HG03175 (cell line): Measurements from ENCODE around the gene MAD1L1.

Experiments
- ATAC-seq: cut with Tn5 transposase; IDR thresholded peaks from one replicate; pipeline ENCODE4 v1.9.1; 2021; ENCODE audit warnings: mild to moderate bottlenecking, moderate library complexity; ENCODE audit not compliant: unreplicated experiment

Gene MAD1L1

DNA sequence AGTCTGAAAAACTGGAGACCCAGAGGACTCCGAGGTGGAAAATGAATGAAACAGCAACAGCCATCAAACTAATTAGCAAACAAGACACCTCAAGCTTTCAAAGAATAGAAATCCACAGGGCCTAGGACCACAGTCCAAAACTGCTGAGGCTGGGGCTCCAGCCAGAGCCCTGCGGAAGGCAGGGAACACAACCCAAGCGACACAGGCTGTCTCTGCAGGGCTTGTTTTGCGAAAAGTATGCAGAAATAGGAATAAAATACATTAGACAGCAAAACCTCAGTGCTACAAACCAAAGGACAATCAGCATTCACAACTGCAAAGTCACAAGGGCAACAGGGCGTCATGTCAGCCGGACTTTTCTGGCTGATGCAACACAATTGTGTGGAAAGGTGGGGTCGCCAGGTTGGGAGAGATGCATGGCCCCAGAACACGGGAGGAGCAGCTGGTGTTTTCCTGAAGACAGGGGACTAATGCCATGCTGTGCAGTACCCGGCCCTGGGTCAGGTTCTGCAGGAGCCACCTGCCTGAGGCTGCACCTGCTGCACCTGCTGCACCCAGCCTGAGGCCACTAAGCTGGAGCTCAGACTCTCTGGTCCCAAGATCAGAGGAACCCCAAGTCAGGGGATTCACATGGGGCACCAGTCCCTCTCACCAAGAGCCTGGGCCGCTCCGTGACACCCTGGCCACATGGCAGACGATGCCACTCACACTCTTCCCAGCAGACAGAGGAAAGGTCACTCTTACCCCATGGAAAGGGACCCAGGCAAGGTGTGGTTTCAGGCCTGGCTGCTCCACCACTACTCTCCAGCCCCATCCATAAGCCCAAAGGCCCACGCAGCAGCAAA, 74.2 kb downstream of the MAD1L1 start:
- no peak for ATAC-seq

DNA sequence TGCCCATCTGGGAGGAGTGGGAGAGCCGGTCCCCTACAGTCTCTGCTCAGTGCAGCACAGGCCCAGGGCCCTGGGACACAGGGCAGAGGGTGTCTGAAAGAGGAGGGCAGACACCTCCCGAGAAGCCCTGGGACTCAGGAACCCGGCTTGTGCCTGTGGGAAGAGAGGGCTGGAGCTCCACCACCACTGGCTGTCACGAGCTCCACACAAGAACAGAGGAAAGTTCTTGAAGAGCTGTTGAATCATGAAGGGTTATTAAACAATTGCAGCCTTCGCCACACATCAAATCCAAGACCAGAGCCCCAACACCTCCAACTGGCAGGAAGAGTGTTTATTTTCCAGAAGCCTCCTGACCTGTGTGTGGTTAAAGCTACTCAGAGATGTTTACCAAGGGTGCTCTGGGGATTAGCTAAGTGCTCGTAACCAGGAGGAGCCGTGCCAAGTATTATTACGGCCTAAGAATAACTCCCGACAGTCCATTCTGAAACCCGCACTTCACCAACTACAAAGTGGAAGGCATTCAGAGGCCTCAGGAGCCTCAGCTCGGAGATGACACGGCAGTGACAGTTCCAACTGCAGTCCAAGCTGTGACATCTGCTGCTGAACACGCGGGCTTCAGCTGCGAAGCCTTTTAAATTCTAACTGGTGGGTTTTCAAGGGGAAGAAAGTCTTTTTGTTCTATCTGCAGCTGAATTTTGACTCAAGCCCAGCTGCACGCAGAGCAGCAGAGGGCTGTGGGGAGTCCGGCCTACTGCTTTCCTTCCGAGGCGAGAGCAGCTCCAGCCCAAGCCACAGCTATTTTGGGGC, 75.1 kb downstream of the MAD1L1 start:
- ATAC-seq = no peak

DNA sequence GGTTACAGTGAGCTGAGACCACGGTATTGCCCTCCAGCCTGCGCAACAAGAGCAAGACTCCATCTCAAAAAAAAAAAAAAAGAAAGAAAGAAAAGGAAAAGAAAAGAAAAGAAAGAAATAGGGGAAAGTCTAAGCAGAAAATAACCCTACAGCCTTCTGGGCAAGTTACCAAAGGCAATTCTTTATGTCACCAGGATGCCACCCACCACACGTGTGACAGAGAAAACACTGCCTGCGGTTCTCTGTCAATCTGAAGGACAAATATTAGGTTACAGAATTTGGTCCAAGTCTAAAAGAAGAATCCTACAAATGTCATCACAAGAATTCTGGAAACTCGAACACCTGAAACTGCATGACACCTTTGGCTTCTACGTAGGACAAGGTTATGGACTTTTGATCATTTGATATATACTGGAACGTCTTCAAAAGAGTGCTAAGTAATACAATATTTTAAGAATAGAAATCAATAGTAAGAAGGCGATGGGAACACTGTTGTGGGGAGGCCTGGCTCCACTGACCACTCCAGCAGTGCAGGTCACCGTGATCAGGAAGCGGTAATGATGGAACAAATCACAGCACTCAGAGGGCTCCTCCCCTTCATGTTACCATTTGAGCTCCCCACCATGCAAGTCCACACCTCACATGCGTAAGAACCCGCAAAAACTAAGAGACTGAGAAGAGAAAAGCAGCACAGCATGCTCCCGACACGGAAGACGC, 75.8 kb downstream of the MAD1L1 start:
- ATAC-seq = no peak

GRCh38 chr7:2154831-2155230, 77.9 kb downstream of the MAD1L1 start:
- no peak for ATAC-seq

- ATAC-seq = no peak
Observed at GRCh38 chr7:2154121-2154520, 78.6 kb downstream of the MAD1L1 start.

GRCh38 chr7:2152646-2153045, 80.1 kb downstream of the MAD1L1 start:
- ATAC-seq = no peak

GRCh38 chr7:2151801-2152612, 80.7 kb downstream of the MAD1L1 start:
- no peak for ATAC-seq

DNA sequence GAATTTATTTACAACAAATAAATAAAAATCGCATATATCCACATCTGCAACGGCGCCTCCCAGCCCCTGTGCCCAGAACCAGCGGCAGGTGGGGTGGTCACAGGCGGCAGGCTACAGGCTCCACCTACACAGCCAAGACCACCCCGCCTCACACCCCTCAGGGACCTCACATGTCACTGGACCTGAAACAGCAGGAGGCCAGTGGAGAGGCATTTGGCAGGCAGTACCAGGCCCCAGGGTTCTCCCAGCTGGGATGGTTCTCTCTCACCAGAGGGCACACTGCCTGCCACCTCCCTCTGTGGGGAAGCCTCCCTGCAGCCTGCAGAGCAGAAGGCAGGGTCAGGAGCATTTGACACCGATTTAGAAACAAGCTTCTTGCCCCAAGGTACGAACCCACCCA, 81.5 kb downstream of the MAD1L1 start:
- ATAC-seq = no peak

GRCh38 chr7:2150445-2150815, 82.3 kb downstream of the MAD1L1 start:
- ATAC-seq = no peak

DNA sequence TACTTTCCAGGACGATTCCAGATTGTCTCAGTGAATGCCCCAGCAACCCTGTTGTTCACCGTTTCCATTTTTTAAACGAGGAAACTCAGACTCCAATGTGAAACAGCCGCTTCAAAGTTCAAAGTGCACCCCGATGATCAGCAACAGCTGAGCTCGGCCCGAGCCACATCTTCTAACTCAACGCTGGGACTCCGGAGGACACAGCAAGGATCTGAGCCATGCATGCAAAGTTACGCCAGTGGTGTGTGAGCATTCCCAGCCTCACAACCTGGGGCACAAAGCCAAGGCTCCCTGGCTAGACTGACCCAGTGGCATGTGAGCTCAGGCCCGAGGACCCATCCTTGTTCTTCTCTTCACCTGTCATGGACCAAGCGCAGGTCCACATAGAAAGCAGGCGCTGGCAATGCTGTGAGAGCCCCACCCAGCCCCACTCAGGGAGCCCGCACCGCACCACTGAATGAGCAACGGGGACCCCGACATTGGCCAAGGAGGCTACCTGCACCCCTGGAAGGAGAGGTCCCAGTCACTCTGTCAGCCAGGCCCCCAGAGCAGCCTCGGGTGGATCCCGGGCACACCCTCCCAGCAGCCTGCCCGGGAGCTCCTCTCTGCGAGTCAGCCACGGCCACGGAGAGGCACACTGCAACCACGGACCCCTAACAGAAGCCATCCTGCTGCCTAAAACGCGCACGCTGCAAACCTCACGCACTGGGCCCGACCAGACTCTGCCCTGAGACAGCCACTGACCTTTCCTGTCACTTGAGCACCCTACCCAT, 82.9 kb downstream of the MAD1L1 start:
- ATAC-seq = no peak

DNA sequence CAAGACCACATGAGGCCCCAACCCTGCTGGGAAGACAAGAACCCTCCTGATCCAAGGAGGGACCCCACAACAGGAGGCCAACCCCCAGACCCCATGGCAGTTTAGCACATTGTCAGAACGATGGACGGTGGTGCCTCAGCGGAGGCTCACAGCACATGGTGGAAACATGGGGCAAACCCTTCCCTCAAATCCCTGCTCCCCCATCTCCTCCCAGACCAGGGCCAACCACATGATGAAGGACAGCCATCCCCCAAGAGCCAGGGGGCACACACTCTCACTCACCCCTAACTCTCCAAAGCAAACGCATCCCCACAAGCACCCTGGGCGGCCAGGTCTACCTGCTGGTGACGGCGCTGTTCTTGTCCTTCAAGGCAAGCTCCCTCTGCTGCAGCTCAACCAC, 83.9 kb downstream of the MAD1L1 start:
- no peak for ATAC-seq

GRCh38 chr7:2148189-2148588, 84.6 kb downstream of the MAD1L1 start:
- no peak for ATAC-seq

GRCh38 chr7:2146676-2147472, 85.9 kb downstream of the MAD1L1 start:
- ATAC-seq = no peak

DNA sequence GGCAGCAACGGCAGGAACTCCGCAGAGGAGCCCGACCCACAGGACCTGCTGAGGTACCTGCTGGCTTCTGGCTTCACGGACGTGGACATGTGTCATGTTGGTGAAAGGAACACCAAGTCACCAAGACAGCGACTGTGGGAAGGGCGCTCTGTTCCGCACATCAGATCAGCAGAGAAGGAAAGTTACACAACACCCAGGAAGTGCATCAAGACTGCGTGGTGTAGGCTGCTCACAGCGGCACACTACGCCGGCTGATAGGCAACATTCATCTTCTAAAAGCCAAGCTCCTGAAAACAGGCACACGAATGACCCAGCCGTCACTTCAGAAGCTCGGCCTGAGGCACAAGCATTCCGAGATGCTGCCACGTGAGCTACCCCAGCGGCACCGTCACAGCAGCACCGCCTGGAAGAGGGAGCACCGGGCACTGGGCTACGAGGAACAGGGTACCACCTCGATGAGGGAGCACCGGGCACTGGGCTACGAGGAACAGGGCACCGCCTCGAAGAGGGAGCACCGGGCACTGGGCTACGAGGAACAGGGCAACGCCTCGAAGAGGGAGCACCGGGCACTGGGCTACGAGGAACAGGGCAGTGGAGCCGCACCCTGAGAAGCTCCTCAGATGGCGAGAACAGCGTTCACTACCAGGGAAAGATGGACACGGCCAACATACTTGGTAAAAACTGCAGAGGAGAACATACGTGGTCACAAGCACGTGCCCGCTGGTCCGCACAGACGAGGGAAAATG, 86.7 kb downstream of the MAD1L1 start:
- ATAC-seq = no peak

DNA sequence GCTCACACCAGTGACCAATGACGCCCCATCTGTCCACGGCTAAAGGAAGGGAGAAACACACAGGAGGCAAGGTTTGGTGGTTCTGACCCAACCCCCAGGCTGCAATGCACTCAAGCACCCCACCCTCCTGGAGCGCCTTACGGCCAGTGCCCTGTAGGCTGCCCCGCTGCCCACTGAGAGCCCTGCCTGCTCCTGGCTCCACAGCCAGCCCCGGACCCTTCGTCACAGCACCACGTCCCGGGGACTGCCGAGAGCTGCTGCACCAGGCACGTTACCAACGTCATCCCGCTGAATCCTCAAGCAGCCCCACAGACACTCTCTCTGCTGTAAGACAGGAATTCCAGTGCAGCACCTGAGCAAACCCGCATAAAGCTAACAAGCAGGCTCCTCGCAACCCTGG, 87.8 kb downstream of the MAD1L1 start:
- ATAC-seq = no peak

DNA sequence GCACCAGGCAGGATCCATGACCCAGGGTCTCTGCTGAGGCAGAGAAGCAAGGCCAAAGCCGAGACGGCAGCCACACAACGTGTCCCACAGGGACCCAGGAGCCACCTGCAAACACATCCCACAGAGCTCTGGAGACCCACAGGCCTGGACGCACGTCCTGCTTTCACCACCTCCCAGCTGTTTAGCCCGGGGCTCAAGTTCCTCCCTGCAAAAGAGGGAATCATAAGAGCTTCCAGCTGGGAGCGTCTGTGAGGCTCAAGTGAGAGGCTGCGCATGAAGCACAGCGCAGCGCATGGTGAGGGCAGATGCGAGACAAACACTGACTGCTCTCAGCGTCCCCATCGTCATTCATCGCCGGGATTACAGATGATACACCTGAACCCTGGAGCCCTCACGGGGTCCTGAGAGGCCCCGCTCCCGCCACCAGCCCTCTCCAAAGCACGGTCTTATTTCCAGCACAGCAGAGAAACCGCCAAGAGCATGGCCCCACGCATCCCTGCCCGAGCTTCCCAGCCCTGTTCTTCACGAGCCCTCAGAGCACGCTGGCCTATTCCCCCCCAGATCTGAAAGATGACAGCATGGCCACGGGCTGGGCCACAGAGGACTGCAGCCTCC, 88.7 kb downstream of the MAD1L1 start:
- no peak for ATAC-seq

- no peak for ATAC-seq
Observed at GRCh38 chr7:2143450-2143849, 89.3 kb downstream of the MAD1L1 start.

DNA sequence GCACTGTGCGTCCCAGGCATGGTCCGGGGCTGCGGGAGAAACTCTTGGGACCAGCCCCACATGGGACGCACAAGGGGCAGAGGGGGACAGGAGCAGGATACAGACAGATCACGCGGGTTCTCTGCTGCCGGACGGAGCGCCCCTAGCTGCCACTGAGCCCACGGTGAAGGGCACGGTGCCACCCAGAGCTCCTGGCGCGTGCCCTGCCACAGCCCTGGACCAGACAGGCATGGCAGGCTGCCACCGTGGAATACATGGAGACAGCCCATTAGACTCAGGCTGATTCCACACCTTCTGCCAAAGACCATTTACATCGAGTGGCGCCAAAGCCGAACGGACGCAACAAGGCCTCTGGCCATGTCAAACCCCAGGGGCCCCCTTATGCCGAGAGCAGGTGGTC, 90.4 kb downstream of the MAD1L1 start:
- ATAC-seq = no peak
